NCI-H146 (cell line): Measurements from ENCODE around the gene RNF217.
"Not testable (repeated sequence)": the region's sequence is repeated elsewhere in the genome, so short reads cannot be mapped to it uniquely, and the experiment has no call there.

Experiments
- DNase-seq: peaks from one replicate; lab custom pipeline; 2025; lab: John Stamatoyannopoulos, UW

RNF217 gene

DNA sequence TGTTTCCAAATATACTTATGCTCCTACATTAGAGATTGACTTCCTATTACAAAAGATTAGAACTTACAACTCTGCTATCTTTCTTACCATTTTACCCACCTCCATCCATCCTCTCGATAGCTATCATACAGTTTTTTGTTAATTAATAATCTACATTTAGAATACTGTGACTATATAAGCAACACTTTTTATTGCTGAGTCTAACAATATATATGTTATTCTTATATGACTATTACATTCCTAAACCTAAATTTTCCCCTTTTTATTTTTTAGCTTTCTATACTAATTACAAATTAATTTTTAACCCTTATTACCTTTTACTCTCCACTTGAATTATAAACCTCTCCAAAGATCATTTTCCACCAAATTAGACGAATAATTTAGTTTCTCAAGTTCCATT is 57.0 kb downstream of the RNF217 start:
- DNase-seq, result no peak

DNA sequence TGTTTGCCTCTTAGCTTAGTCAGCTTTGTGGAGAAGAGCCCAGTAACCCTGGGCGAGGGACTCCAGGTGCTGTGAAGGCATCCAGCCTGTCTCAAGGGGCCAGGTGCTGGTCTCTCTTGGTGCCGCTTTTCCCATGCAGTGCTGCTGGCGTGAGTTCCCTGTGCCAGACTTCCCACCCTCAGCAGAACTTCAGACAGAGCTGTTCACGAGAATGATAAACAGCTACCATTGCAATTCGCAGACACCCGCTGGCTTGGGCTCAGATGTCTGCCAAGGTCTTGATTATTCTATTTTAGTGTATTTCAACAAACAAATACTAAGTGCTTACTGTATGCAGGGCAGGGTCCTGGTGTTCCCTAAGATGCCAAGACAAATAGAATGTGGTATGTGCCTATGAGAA is 57.7 kb downstream of the RNF217 start:
- DNase-seq, result peak; percentile 25

GRCh38 chr6:125020385-125020784 is 58.1 kb downstream of the RNF217 start:
- DNase-seq, result peak; percentile 65

DNA sequence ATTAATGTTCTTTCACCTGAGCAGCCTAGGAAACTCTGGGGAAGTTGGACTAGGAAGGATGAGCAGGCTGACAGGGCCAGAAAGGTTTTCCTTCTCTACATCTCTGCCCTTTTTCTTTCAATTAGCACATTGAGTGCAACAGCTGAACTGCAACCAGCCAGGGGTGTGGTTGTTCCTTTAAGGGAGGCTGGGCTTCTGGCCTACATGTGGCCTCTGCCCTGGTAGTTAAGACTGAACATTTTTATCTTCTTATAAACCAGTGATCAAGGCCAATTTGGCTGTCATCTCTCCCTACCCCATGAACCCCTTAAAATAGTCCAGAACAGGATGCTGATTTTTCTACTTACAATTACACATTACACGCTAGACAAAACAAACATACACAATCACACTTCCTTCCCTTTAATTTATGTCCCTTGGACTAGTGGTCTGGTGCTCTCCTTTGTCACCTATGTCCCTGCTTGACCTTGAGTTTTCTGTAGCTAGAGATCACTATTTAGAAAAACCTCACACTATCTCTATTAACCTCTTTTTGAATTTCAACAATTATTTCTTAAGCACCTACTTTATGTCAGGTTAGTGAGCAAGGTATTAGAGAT is 60.3 kb downstream of the RNF217 start:
- DNase-seq, result peak; percentile 14

DNA sequence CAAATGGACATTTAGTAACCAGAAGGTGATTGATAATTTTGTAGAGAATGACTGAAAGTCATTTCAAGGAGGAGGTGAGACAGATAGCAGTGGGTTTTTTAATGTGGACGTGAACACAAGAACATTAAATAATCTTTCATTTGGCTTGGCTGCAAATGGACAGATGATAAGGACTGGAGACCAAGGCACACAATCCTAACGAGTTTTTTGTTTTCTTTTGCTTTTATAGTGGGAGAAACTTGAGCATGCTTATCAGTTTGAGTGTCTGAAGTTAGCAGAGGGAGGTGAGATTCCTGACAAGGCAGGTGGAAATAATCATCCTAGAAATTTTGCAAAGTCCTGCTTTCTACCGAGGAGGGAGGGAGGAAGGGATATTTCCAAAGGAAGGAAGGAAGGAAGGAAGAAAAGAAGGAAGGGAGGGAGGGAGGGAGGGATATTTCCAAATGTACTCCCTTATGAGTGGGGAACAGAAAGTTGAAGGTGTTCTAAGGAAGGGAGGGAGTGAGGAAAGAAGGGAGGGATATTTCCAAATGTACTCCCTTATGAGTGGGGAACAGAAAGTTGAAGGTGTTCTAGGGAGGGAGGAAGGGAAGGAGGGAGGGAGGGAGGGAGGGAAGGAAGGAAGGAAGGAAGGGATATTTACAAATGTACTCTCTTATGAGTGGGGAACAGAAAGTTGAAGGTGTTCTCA is 63.1 kb downstream of the RNF217 start:
- DNase-seq, result no peak

DNA sequence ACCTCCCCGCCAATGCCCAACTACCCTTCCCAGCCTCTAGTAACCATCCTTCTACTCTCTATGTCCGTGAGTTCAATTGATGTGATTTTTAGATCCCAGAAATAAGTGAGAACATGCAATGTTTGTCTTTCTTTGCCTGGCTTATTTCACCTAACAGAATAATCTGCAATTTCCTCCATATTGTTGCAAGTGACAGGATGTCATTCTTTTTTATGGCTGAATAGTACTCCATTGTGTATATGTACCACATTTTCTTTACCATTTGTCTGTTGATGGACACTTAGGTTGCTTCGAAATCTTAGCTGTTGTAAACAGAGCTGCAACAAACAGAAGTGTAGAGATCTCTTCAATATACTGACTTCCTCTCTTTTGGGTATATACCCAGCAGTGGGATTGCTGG is 65.0 kb downstream of the RNF217 start:
- DNase-seq, result no peak

- no peak for DNase-seq
These were observed 68.7 kb downstream of the RNF217 start for GRCh38 chr6:125030969-125031368.

- DNase-seq, result no peak
These were observed 69.1 kb downstream of the RNF217 start for GRCh38 chr6:125031385-125031784.

- DNase-seq, result not testable (repeated sequence)
These were observed 72.7 kb downstream of the RNF217 start for GRCh38 chr6:125034929-125035328.

DNA sequence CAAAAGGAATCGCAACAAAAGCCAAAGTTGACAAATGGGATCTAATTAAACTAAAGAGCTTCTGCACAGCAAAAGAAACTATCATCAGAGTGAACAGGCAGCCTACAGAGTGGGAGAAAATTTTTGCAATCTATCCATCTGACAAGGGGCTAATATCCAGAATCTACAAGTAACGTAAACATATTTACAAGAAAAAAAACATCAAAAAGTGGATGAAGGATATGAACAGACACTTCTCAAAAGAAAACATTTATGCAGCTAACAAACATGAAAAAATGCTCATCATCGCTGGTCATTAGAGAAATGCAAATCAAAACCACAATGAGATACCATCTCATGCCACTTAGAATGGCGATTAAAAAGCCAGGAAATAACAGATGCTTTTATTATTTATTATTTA is 74.2 kb downstream of the RNF217 start:
- DNase-seq, result not testable (repeated sequence)

GRCh38 chr6:125037827-125038226 is 75.6 kb downstream of the RNF217 start:
- DNase-seq, result no peak

GRCh38 chr6:125038925-125039324 is 76.7 kb downstream of the RNF217 start:
- no peak for DNase-seq

DNA sequence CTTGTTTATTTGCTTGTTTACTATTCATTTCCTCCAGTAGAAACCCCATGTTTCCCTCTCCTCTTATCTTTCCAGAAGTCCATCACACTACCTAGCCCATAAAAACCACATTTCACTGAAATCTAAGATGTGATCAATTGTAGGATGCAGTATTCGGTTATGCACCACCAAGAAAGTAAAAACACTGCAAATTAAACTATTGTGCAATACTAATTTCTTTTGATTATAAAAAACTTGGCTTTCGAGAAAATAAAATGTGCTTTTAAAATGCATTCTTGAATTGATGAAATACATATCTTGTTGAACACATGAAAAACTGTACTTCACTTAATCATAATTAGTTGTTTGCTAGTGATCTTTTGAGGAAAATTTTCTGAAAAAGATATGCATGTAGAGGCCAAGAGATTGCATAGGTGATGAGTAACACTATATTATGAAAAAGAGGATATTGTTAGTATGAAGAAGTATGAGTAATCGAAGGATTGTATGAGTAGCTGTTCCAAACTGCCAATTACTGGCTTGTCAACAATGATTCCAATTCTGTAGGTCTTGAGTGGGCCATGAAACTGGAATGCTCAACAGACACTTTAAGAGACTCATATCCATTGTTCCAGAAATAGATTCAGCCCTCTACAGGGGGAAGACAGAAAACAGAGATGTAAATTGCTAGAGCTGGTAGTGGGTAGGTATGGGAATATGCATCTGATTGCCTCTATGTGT is 79.7 kb downstream of the RNF217 start:
- DNase-seq, result no peak

GRCh38 chr6:125044066-125044465 is 81.8 kb downstream of the RNF217 start:
- DNase-seq, result no peak

- DNase-seq, result no peak
These were observed 82.4 kb downstream of the RNF217 start for GRCh38 chr6:125044667-125045066.

DNA sequence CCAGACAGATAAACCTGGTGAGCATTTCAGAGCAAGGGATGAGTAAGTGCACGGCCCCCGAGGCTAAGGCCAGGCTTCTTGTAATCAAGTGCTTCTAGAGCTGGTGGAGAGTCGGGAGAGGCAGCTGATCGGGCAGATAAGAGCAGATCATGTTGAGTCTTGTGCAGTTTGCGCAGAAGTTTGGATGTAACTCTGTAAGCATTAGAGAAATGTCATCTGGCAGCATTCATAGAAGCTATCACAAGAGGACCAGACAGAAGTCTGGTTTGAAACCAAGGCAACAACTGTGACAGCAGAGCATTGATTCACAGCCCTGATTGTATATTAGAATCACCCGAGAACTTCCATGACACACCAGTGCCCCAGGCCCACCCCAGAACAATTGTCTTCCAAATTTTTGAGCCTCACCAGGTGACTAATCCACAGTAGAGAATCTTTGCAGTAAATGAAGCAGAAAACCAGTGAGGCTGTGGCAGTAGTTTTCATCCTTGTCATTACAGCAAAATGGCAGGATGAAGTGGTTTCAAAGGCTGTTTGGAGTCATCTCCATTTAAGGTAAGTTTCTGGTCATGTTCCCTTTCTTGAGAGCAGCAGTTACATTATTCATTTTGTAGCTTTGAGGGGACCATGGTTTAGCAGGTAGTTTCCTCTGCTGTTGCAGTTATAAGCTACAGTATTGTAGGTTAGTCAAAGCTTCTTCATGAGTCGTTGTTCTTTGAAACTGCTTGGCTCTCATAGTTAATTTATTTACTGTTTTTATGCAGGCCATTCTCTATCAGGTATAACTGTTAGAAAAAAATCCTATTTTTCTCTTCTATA is 84.1 kb downstream of the RNF217 start:
- no peak for DNase-seq

DNA sequence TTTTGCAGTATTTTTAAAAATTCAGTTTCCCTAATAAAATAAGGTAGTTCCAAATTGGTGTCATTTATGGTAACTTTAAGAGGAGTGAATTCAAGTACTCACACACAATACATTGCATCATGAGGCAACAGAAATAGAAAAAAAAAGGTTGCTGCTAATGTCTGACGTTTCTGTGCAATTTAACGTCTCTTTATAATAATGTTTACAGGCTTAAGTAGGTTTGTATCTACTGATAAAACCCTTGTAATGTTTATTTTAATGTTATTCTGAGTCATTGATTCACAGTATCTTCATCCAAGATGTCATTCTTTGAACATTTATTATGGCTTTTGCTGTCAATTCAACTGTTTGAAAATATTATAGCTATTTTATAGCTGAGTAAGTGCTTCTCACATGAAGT is 86.0 kb downstream of the RNF217 start:
- no peak for DNase-seq

DNA sequence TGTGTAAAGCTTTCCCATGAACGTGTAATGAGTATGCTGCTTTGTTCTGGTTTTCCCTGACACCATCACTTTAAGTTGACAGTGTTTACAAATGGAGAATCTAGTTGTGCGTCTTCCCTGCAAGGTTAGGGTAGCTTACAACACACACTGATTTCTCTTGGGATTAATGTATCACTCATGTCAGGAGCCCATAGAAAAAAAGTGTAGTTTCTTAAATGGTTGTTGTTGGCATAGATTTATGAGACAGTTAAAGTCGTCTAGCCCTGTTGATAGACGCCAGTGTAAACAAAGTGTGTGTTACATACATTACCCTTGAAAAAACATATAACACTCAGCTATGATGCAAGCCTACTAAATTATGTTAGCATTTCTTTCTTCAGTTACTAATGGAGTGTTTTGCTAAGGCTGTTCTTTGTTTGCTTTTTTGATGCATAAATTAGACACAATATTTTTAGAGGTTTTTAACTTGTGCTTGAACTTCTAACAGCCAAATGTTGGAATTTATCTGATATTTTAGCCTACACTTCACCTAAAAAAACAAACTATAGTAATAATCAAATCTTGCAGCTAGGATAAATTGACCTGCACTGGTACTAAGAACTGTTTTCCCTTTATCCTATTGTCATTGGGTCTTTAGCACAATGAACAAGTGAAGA is 88.6 kb downstream of the RNF217 start:
- no peak for DNase-seq

DNA sequence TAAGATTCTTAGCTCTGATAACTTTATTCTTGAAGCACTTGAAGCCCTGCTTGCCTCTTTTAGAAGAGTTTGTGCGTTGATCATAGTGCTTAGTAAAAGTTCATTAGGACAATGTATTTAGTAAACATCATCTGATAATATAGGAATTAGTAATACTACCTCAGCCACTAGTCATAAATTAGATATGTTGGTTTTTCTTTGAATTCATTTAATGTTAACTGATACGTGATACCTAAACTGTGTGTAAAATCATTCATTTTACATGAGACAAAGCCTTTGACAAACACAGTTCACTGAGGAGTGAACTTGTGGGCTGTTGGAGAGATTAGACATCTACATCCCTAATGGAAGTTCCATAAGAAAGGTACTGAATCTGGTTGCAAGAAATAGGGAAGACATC is 91.6 kb downstream of the RNF217 start:
- no peak for DNase-seq

- DNase-seq, result no peak
These were observed 92.1 kb downstream of the RNF217 start for GRCh38 chr6:125054331-125054730.

DNA sequence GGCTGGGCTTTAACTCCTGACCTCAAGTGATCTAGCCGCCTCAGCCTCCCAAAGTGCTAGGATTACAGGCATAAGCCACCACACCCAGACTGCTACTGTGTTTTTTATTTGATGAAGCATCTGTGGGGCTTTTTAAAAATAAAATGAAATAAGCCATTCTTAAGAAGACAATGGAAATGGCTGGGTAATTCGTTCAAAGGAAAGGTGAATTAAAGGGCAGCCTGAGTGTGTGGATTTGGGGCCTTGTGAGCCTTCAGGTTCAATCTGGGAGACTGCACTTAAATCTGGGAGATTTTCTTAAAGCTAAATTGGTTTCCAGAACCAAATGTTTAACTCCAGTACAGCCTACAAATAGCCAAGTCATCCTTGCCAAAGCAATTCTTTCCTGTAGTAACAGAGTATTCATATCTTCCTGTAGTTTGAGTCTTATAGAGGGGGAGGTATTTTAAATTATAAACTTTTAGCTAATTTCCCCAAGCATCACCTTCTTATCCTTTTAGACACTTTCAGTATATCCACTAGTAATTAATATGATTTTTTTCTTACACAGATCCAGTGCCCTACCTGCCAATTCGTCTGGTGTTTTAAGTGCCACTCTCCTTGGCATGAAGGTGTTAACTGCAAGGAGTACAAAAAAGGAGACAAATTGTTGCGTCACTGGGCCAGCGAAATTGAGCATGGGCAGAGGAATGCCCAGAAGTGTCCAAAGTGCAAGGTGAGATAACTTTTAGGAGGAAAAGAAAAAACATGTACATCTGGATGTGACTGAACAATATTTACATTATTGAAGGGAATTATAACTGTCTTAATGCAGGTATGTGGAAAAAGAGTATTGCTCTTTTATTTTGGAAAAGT is 95.4 kb downstream of the RNF217 start:
- DNase-seq, result no peak
